Dendritic cell treated with granulocyte-macrophage colony-stimulating factor and Interleukin-4, amounts not matched to agents 40 ng/mL and 50 ng/mL, for 4 days (primary cell): Measurements from ENCODE around the gene RMDN2.

ENCODE experiments used
- H3K27ac Mint-ChIP-seq: one replicate; pipeline ENCODE4 v1.8.0; 2022; ENCODE audit warnings: mild to moderate bottlenecking, mixed read lengths
- H3K27me3 Mint-ChIP-seq: one replicate; pipeline ENCODE4 v1.8.0; 2022; ENCODE audit warnings: mild to moderate bottlenecking, mixed read lengths
- H3K36me3 Mint-ChIP-seq: one replicate; pipeline ENCODE4 v1.8.0; 2022; ENCODE audit warnings: low read depth, mixed read lengths
- H3K4me1 Mint-ChIP-seq: one replicate; pipeline ENCODE4 v1.8.0; 2022; ENCODE audit warnings: low read depth, mixed read lengths
- H3K4me3 Mint-ChIP-seq: one replicate; pipeline ENCODE4 v1.8.0; 2022; ENCODE audit warnings: mild to moderate bottlenecking, moderate library complexity, mixed read lengths
- H3K9me3 Mint-ChIP-seq: one replicate; pipeline ENCODE4 v1.8.0; 2022; ENCODE audit warnings: mixed read lengths
- intact Hi-C: fragments of 100-400 bp; cut with micrococcal nuclease; formaldehyde crosslinking; loops from one replicate; pipeline ENCODE4 v1.15.0; 2022

The RMDN2 gene

GRCh38 chr2:37907501-37908225 lies 17.4 kb upstream of the RMDN2 start:
- Mint-ChIP-seq H3K4me3 (no peak overlapping the region), H3K27me3 (no peaks in the 10 kb centered on the region), H3K36me3 (no peaks in the 10 kb centered on the region), H3K9me3 (no peaks in the 10 kb centered on the region), H3K4me1 (peaks cover 20% of the 10 kb centered on the region), H3K27ac (no peak overlapping the region)
- intact Hi-C loops = no loop called here

GRCh38 chr2:37911296-37911873 lies 13.7 kb upstream of the RMDN2 start:
- H3K27ac Mint-ChIP-seq = no peak overlapping the region

GRCh38 chr2:37912056-37912455 lies 13.0 kb upstream of the RMDN2 start:
- no peak overlapping the region for H3K4me3 Mint-ChIP-seq
- H3K27ac Mint-ChIP-seq = no peak overlapping the region
- H3K27me3 Mint-ChIP-seq = no peaks in the 10 kb centered on the region
- H3K36me3 Mint-ChIP-seq = no peaks in the 10 kb centered on the region
- H3K9me3 Mint-ChIP-seq = no peaks in the 10 kb centered on the region
- intact Hi-C loops = no loop called here
- H3K4me1 Mint-ChIP-seq = peaks cover 5% of the 10 kb centered on the region

More at GRCh38 chr2:37911296-37911873, 13.7 kb upstream of the RMDN2 start:
- Mint-ChIP-seq H3K36me3 (no peaks in the 10 kb centered on the region), H3K27me3 (no peaks in the 10 kb centered on the region), H3K4me3 (no peak overlapping the region), H3K4me1 (peaks cover 6% of the 10 kb centered on the region), H3K9me3 (no peaks in the 10 kb centered on the region)
- intact Hi-C loops = no loop called here

GRCh38 chr2:37912616-37913015 lies 12.5 kb upstream of the RMDN2 start:
- Mint-ChIP-seq H3K27ac (no peak overlapping the region), H3K4me1 (peaks cover 5% of the 10 kb centered on the region), H3K36me3 (no peaks in the 10 kb centered on the region), H3K9me3 (no peaks in the 10 kb centered on the region), H3K27me3 (no peaks in the 10 kb centered on the region), H3K4me3 (no peak overlapping the region)
- intact Hi-C loops = no loop called here

GRCh38 chr2:37914340-37914739 lies 10.7 kb upstream of the RMDN2 start:
- H3K4me3 Mint-ChIP-seq = no peak overlapping the region

GRCh38 chr2:37915773-37916172 lies 9.3 kb upstream of the RMDN2 start:
- no peaks in the 10 kb centered on the region for H3K9me3 Mint-ChIP-seq
- intact Hi-C loops = no loop called here
- no peaks in the 10 kb centered on the region for H3K36me3 Mint-ChIP-seq
- H3K27me3 Mint-ChIP-seq = no peaks in the 10 kb centered on the region
- H3K27ac Mint-ChIP-seq = no peak overlapping the region
- H3K4me1 Mint-ChIP-seq = peaks cover 16% of the 10 kb centered on the region
- no peak overlapping the region for H3K4me3 Mint-ChIP-seq

More at GRCh38 chr2:37914340-37914739, 10.7 kb upstream of the RMDN2 start:
- intact Hi-C loops = no loop called here
- no peaks in the 10 kb centered on the region for H3K9me3 Mint-ChIP-seq
- no peak overlapping the region for H3K27ac Mint-ChIP-seq
- no peaks in the 10 kb centered on the region for H3K27me3 Mint-ChIP-seq
- H3K36me3 Mint-ChIP-seq = no peaks in the 10 kb centered on the region
- H3K4me1 Mint-ChIP-seq = peaks cover 11% of the 10 kb centered on the region

- peaks cover 15% of the 10 kb centered on the region for H3K4me1 Mint-ChIP-seq
- no peaks in the 10 kb centered on the region for H3K36me3 Mint-ChIP-seq
- no peak overlapping the region for H3K4me3 Mint-ChIP-seq
- H3K9me3 Mint-ChIP-seq = no peaks in the 10 kb centered on the region
- intact Hi-C loops = no loop called here
- H3K27me3 Mint-ChIP-seq = no peaks in the 10 kb centered on the region
- no peak overlapping the region for H3K27ac Mint-ChIP-seq
Measured at GRCh38 chr2:37916512-37917082, 8.5 kb upstream of the RMDN2 start.

GRCh38 chr2:37917281-37918228 lies 7.5 kb upstream of the RMDN2 start:
- Mint-ChIP-seq H3K27ac (no peak overlapping the region), H3K4me1 (peaks cover 11% of the 10 kb centered on the region), H3K36me3 (no peaks in the 10 kb centered on the region), H3K9me3 (no peaks in the 10 kb centered on the region), H3K4me3 (no peak overlapping the region), H3K27me3 (no peaks in the 10 kb centered on the region)
- intact Hi-C loops = no loop called here

- Mint-ChIP-seq H3K4me1 (peaks cover 15% of the 10 kb centered on the region), H3K27ac (no peak overlapping the region), H3K4me3 (no peak overlapping the region), H3K36me3 (no peaks in the 10 kb centered on the region), H3K27me3 (no peaks in the 10 kb centered on the region), H3K9me3 (no peaks in the 10 kb centered on the region)
- intact Hi-C loops = no loop called here
Measured at GRCh38 chr2:37918742-37919186, 6.3 kb upstream of the RMDN2 start.

- Mint-ChIP-seq H3K27ac (no peak overlapping the region), H3K27me3 (no peaks in the 10 kb centered on the region), H3K4me3 (no peak overlapping the region), H3K4me1 (peaks cover 24% of the 10 kb centered on the region), H3K9me3 (no peaks in the 10 kb centered on the region), H3K36me3 (peaks cover 3% of the 10 kb centered on the region)
- intact Hi-C loops = no loop called here
Measured at GRCh38 chr2:37919631-37920032, 5.5 kb upstream of the RMDN2 start.

- H3K27me3 Mint-ChIP-seq = no peaks in the 10 kb centered on the region
- intact Hi-C loops = no loop called here
- no peaks in the 10 kb centered on the region for H3K9me3 Mint-ChIP-seq
- peaks cover 12% of the 10 kb centered on the region for H3K36me3 Mint-ChIP-seq
- no peak overlapping the region for H3K27ac Mint-ChIP-seq
- H3K4me1 Mint-ChIP-seq = peaks cover 26% of the 10 kb centered on the region
- no peak overlapping the region for H3K4me3 Mint-ChIP-seq
Measured at GRCh38 chr2:37920570-37920969, 4.5 kb upstream of the RMDN2 start.

- Mint-ChIP-seq H3K36me3 (peaks cover 15% of the 10 kb centered on the region), H3K27me3 (no peaks in the 10 kb centered on the region), H3K4me1 (peaks cover 29% of the 10 kb centered on the region), H3K27ac (no peak overlapping the region), H3K9me3 (no peaks in the 10 kb centered on the region), H3K4me3 (no peak overlapping the region)
- intact Hi-C loops = no loop called here
Measured at GRCh38 chr2:37921781-37922180, 3.3 kb upstream of the RMDN2 start.

- intact Hi-C loops = loop anchor here (2.0 kb wide), 1 partner anchor 31 kb away; no protein-coding TSS in a partner anchor
- Mint-ChIP-seq H3K4me3 (no peak overlapping the region), H3K27ac (no peak overlapping the region), H3K9me3 (no peaks in the 10 kb centered on the region), H3K36me3 (peaks cover 15% of the 10 kb centered on the region), H3K27me3 (no peaks in the 10 kb centered on the region), H3K4me1 (peaks cover 42% of the 10 kb centered on the region)
Measured at GRCh38 chr2:37923308-37924055, 1.6 kb upstream of the RMDN2 start.
